NCI-H146 (cell line): ENCODE results near the gene ZMYM4.
"Not testable (repeated sequence)": the region's sequence is repeated elsewhere in the genome, so short reads cannot be mapped to it uniquely, and the experiment has no call there.

Experiments
- DNase-seq: peaks from one replicate; lab custom pipeline; 2025; lab: John Stamatoyannopoulos, UW

The ZMYM4 gene

DNA sequence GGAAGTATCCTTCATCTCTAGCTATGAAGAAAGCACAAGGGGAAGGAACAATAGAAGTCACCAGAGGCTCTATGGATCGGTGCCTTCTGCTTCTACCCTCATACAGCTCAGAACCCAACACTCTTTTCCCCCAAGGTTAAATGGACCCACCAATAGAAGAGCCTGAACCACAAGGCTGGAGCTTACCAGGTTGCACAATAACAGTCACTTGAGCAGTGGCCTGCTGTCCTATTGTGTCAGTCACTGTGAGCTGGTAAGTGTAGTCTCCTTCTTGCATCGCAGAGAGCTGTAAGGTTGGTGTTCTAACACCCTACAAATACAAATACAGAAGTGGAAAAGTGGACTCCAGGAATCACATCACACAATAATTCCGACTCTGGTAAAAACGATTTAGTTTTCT, 185.7 kb downstream of the ZMYM4 start:
- DNase-seq = no peak

DNA sequence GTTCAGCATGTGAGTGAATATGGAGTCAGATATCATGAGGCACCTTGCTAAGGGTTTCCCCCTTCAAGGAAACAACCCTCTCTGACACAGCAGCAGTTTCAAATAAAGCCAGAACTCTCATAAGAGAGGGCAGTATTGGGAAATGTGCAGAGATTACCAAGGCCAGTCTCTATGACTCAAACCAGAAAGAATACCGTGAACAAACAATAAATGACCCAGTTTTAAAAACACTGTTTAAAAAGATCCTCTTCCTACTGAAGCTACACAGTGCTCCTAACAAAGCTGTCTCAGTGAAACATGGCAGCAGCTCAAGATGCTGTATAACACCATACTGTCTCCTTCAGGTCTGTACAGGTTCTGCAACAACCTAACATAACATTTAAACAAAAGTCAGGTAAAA, 186.1 kb downstream of the ZMYM4 start:
- no peak for DNase-seq

DNA sequence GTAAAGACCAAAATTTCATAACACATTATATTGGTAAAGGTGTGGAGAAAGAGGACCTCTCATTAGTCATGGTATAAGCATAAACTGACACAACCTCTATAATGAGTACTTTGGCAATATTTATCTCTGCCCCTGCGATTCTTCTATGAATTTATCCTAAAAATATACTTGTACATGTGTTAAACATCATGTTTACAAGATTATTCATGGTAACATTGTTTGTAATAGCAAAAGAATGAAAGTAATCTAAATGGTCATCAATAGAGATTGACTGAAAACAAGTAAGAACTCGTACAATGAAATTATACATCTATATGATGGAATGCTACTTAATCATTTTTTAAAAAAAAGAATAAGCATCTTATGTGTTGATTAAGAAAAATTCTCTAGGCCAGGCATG, 192.3 kb downstream of the ZMYM4 start:
- no peak for DNase-seq

DNA sequence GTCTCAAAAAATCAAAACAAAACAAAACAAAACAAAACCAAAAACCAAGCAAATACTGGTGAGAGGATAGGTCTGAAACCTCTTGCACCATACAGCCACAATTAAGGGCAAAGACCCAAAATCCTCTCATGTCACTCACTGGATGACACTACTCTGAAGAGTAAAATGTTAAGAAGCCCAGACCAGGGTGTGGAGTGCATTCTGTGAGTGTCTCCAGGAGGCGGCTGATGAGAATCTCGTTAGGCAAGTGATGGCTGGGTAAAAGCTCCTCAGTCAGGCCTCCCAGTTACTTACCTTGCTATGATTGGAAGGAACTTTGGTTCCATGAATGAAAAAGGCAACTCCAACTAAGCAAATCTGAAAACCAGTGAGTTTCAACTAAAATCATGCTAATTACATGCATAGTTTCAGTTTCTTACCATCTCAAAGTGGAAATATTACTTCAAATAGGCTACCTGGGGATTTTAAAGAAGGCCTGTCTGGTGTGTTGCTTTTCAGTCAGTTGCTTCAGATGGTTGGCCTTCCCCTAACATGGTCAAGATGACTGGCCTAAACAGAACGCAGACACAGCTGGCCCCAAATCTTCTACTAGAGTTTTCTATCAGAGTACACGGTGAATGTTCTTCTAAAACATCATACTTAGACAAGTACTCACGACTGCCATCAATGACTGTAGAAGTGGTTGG, 193.6 kb downstream of the ZMYM4 start:
- no peak for DNase-seq

DNA sequence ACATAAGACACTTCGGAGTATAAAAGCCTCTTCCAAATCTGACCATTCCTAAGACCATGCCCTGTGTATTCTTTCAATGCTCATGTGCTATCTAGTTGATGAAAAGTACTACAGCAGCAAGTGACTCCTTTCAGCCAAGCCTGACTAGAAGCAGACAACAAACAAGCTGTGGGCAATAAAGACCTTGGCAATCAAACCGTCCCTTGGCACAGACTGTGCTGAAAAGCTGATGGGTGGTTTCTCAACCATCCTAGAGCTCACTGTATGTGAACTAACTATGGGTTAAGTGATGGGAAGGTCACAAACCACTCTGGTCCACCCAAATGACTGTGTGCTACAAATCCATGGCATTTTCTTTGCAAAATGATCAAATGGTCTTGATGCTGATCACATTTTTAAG, 194.7 kb downstream of the ZMYM4 start:
- DNase-seq = no peak

DNA sequence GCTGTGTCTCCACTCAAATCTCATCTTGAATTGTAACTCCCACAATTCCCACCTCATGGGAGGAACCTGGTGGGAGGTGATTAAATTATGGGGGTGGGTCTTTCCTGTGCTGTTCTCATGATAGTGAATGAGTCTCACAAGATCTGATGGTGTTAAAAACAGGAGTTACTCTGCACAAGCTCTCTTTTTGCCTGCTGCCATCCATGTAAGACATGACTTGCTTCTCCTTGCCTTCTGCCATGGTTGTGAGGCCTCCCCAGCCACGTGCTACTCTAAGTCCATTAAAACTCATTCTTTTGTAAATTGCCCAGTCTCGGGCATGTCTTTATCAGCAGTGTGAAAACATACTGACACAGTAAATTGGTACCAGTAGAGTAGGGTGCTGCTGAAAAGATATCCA, 195.2 kb downstream of the ZMYM4 start:
- DNase-seq = not testable (repeated sequence)

DNA sequence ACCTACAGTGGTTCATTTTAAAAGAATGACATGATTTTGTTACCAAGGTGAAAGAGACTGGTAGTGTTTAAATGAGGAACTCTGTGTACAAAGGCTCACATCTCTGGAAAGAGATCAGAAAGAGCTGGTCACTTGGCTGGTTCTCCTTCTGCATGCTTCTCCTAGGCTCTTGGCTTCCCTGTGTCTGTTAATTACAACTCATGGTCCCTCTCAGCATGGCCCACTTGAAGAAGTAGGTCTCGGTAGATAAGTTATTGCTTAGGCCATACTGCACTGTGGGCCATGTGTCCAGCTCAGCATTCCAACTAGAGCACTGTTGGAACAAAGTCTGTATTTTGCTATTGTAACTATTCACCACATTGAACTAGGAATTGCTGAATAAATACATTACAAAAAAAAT, 197.6 kb downstream of the ZMYM4 start:
- DNase-seq = no peak

DNA sequence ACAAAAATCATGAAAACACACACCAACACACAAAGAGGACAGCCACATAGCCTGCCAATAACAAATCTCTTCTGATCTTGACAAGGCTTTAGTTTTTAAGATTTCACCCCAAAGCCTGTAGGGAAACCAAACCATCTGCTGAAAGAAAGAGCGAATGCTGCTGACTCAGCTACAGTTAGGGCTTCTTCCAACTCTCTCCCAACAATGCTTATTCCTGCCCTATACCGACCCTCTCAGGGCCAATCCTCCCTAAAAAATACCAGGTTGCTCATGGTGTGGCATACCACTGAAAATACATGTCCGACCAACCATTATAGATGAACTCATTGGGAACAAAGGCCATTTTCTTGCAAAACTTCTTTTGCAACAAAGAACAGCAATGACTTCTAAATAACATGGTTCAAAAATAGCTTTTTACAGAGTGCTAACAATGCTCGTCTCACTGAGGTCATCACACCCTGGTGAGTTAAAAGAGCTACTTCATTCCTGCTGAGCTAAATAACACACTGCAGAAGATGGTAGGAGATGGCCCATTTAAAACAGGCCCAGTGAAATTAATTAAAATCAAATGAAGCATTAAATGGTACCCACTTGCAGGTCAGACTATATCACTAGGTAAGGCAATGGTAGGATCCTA, 202.6 kb downstream of the ZMYM4 start:
- DNase-seq = no peak
